Panc1 (cell line): ENCODE data around the gene ZNF804B. TPM values are rescaled to one million over a fixed set of nuclear protein-coding genes. Genes with fewer than 3 reads are reported as not detected.

Experiments
- ATAC-seq: fragments of 200-7000 bp; cut with Tn5 transposase; 2 replicates; pipeline ENCODE4 v1.9.1; 2020; ENCODE audit warnings: mild to moderate bottlenecking, moderate library complexity
- BruUV-seq: library from RNA; stranded (reverse); fragments of 400-500 nt; replicated peaks from 2 replicates; lab custom pipeline; 2021; lab: Mats Ljungman, UMichigan
- CTCF ChIA-PET: fragments of 300-600 bp; sonication (Branson Sonifier 250); formaldehyde crosslinking; loops from one replicate; lab custom pipeline; 2022; ENCODE audit warnings: antibody characterized with exemption; lab: Charles Lee
- POLR2A ChIA-PET: fragments of 300-600 bp; sonication (Branson Sonifier 250); formaldehyde crosslinking; loops from one replicate; lab custom pipeline; 2022; ENCODE audit warnings: antibody characterized with exemption; lab: Charles Lee
- DNase-seq: peaks from one replicate; pipeline ENCODE4 v3.0.0-alpha.2; 2010; ENCODE audit warnings: low read depth, low spot score
- H3K27ac ChIP-seq: 2 replicates; pipeline ENCODE4 v1.5.1; 2011; ENCODE audit warnings: mild to moderate bottlenecking, low read length, inconsistent platforms
- H3K27me3 ChIP-seq: fragments of 200-500 bp; sonication (Bioruptor generic); 2 replicates; pipeline ENCODE4 v1.6.0; 2014; ENCODE audit warnings: low read length, inconsistent platforms; ENCODE audit not compliant: control insufficient read depth, insufficient read depth
- H3K36me3 ChIP-seq: fragments of 200-500 bp; sonication (Bioruptor generic); 2 replicates; pipeline ENCODE4 v1.5.1; 2014; ENCODE audit warnings: inconsistent platforms, mild to moderate bottlenecking, low read length, moderate library complexity; ENCODE audit not compliant: control insufficient read depth, insufficient read depth
- H3K4me1 ChIP-seq: 2 replicates; pipeline ENCODE4 v1.5.1; 2011; ENCODE audit warnings: inconsistent platforms, mild to moderate bottlenecking, low read length, moderate library complexity; ENCODE audit not compliant: control insufficient read depth, insufficient read depth
- H3K4me3 ChIP-seq, 2 experiments: 2 replicates each; pipeline ENCODE4 v1.5.1; 2011 to 2012; ENCODE audit warnings: low read depth in 2 of 2, low read length in 2 of 2, mild to moderate bottlenecking in 2 of 2, inconsistent platforms in 1 of 2, moderate library complexity in 1 of 2
- H3K9me3 ChIP-seq: fragments of 200-500 bp; sonication (Bioruptor generic); 2 replicates; pipeline ENCODE4 v1.5.1; 2014; ENCODE audit warnings: low read depth, mild to moderate bottlenecking, inconsistent platforms, low read length, moderate library complexity; ENCODE audit not compliant: control insufficient read depth, insufficient read depth
- CTCF ChIP-seq: fragments of 450-650 bp; IDR thresholded peaks from 2 replicates; pipeline ENCODE4 v1.5.1; 2017; ENCODE audit warnings: mild to moderate bottlenecking
- POLR2AphosphoS5 ChIP-seq: IDR thresholded peaks from 2 replicates; pipeline ENCODE4 v1.6.1; 2012; ENCODE audit warnings: mild to moderate bottlenecking, low read depth, low read length, moderate library complexity
- REST ChIP-seq, 2 experiments: IDR thresholded peaks; 2 replicates each; pipeline ENCODE4 v1.6.1; 2011 to 2012; ENCODE audit warnings: low read depth in 2 of 2, control low read depth in 1 of 2, low read length in 1 of 2, mild to moderate bottlenecking in 1 of 2, moderate library complexity in 1 of 2; ENCODE audit not compliant: insufficient read depth in 1 of 2
- SIN3A ChIP-seq: IDR thresholded peaks from 2 replicates; pipeline ENCODE4 v1.6.1; 2012; ENCODE audit warnings: low read depth, mild to moderate bottlenecking, low read length, moderate library complexity, borderline replicate concordance; ENCODE audit not compliant: insufficient read depth
- TCF7L2 ChIP-seq: IDR thresholded peaks from 2 replicates; pipeline ENCODE4 v1.6.1; 2011; ENCODE audit warnings: mild to moderate bottlenecking, low read depth, low read length, inconsistent platforms
- in situ Hi-C: cut with HindIII; loops from 2 replicates; pipeline ENCODE4 v1.10.0; 2016; ENCODE audit warnings: low sequenced_read_pairs, low pct_unique_long_range_greater_than_20kb
- intact Hi-C: fragments of 100-400 bp; cut with micrococcal nuclease; formaldehyde crosslinking; loops from one replicate; pipeline ENCODE4 v1.10.0; 2022; ENCODE audit not compliant: unreplicated experiment
- total RNA-seq: library from RNA; stranded (reverse); gene quantifications from one replicate; pipeline ENCODE4 v1.2.1, GENCODE V29; 2021; ENCODE audit not compliant: unreplicated experiment

Gene ZNF804B
- total RNA-seq, 1 experiment from 2014 or later = not detected

GRCh38 chr7:88758381-88759229 is 895 bp upstream of the ZNF804B start:
- ATAC-seq (peak; percentile 78), DNase-seq (no peak)

GRCh38 chr7:88760136-88760515 is 626 bp downstream of the ZNF804B start:
- DNase-seq (no peak), ATAC-seq (peak; percentile 60)
- Histone ChIP-seq H3K4me1 (no peaks in the 10 kb centered on the region), H3K4me3 (peak overlapping the region; percentile 27 to 38), H3K27ac (no peak overlapping the region), H3K27me3 (peaks cover 24% of the 10 kb centered on the region), H3K36me3 (peaks cover 3% of the 10 kb centered on the region; the same call in 1 of the 2 replicates), H3K9me3 (no peaks in the 10 kb centered on the region)
- CTCF ChIA-PET = no interaction called here
- in situ Hi-C loops (no loop called here), intact Hi-C loops (no loop called here)
- no TSS peak for BruUV-seq
- POLR2A ChIA-PET = no interaction called here
- TF ChIP-seq SIN3A = no peak
- no peak for TF ChIP-seq POLR2AphosphoS5
- TF ChIP-seq REST (IDR thresholded peaks at IDR 0.05; ENCODE audit: insufficient read depth in 1 of 2, low read depth in 2 of 2, low read length in 1 of 2) = no peak
- no peak for TF ChIP-seq TCF7L2
- no peak for TF ChIP-seq CTCF

More at GRCh38 chr7:88758381-88759229, 895 bp upstream of the ZNF804B start:
- Histone ChIP-seq H3K36me3 (peaks cover 3% of the 10 kb centered on the region; the same call in 1 of the 2 replicates), H3K4me1 (no peaks in the 10 kb centered on the region), H3K27ac (no peak overlapping the region), H3K27me3 (peaks cover 24% of the 10 kb centered on the region), H3K9me3 (no peaks in the 10 kb centered on the region), H3K4me3 (peak overlapping the region; percentile 27 to 38)
- no TSS peak for BruUV-seq
- no peak for TF ChIP-seq POLR2AphosphoS5
- ChIA-PET POLR2A (no interaction called here), CTCF (interaction anchor here (0.6 kb wide), 1 partner anchor 456 kb away, joined by 3 read pairs; no protein-coding TSS in a partner anchor)
- intact Hi-C loops = no loop called here
- in situ Hi-C loops = no loop called here

GRCh38 chr7:88761779-88762178 is 2.3 kb downstream of the ZNF804B start:
- peaks cover 3% of the 10 kb centered on the region; the same call in 1 of the 2 replicates for H3K36me3 ChIP-seq
- no peaks in the 10 kb centered on the region for H3K9me3 ChIP-seq
- H3K4me1 ChIP-seq = no peaks in the 10 kb centered on the region
- in situ Hi-C loops = no loop called here
- no peak for TF ChIP-seq REST (IDR thresholded peaks at IDR 0.05; ENCODE audit: insufficient read depth in 1 of 2, low read depth in 2 of 2, low read length in 1 of 2)
- no TSS peak for BruUV-seq
- intact Hi-C loops = no loop called here
- H3K27ac ChIP-seq = no peak overlapping the region
- DNase-seq = no peak
- ATAC-seq = no peak
- no peak overlapping the region for H3K4me3 ChIP-seq
- peaks cover 24% of the 10 kb centered on the region for H3K27me3 ChIP-seq
- ChIA-PET POLR2A (no interaction called here), CTCF (no interaction called here)
